GM06990 (cell line): Measurements from ENCODE around the gene SPOP.

Experiments
- DNase-seq: peaks from one replicate; pipeline ENCODE4 v3.0.0-alpha.2; 2011; ENCODE audit not compliant: insufficient read length; ENCODE audit errors: extremely low read depth
- H3K27me3 ChIP-seq: replicated peaks from 2 replicates; pipeline ENCODE4 v1.6.0; 2011; ENCODE audit warnings: low read length; ENCODE audit not compliant: control insufficient read depth, insufficient read depth
- H3K36me3 ChIP-seq: 2 replicates; pipeline ENCODE4 v1.5.1; 2011; ENCODE audit warnings: low read length; ENCODE audit not compliant: control insufficient read depth, insufficient read depth
- H3K4me3 ChIP-seq: replicated peaks from 2 replicates; pipeline ENCODE4 v1.5.1; 2011; ENCODE audit warnings: low read depth, mild to moderate bottlenecking, control low read depth, low read length
- CTCF ChIP-seq: IDR thresholded peaks from 2 replicates; pipeline ENCODE4 v1.5.1; 2011; ENCODE audit warnings: low read length, control low read depth, mild to moderate bottlenecking, inconsistent platforms; ENCODE audit not compliant: insufficient read depth, poor library complexity, severe bottlenecking

Gene SPOP

GRCh38 chr17:49604314-49604869 lies 73.5 kb downstream of the SPOP start:
- no peak for TF ChIP-seq CTCF
- H3K4me3 ChIP-seq, result no peak overlapping the region
- no peaks in the 10 kb centered on the region for H3K27me3 ChIP-seq
- DNase-seq, result no peak
- H3K36me3 ChIP-seq, result peaks cover 14% of the 10 kb centered on the region

- no peak for TF ChIP-seq CTCF
- no peak for DNase-seq
- Histone ChIP-seq H3K4me3 (no peak overlapping the region), H3K36me3 (peaks cover 15% of the 10 kb centered on the region), H3K27me3 (no peaks in the 10 kb centered on the region)
These were observed 74.2 kb downstream of the SPOP start for GRCh38 chr17:49603720-49604119.

- DNase-seq, result no peak
- no peak overlapping the region for H3K4me3 ChIP-seq
- no peak for TF ChIP-seq CTCF
- peaks cover 15% of the 10 kb centered on the region for H3K36me3 ChIP-seq
- H3K27me3 ChIP-seq, result no peaks in the 10 kb centered on the region
These were observed 74.7 kb downstream of the SPOP start for GRCh38 chr17:49603238-49603637.

- no peak for TF ChIP-seq CTCF
- no peak overlapping the region for H3K4me3 ChIP-seq
- H3K27me3 ChIP-seq, result no peaks in the 10 kb centered on the region
- peaks cover 13% of the 10 kb centered on the region for H3K36me3 ChIP-seq
- DNase-seq, result no peak
These were observed 75.1 kb downstream of the SPOP start for GRCh38 chr17:49602783-49603182.

- Histone ChIP-seq H3K4me3 (no peak overlapping the region), H3K27me3 (no peaks in the 10 kb centered on the region)
These were observed 76.9 kb downstream of the SPOP start for GRCh38 chr17:49600949-49601348.

More at GRCh38 chr17:49600949-49601348, 76.9 kb downstream of the SPOP start:
- no peak for TF ChIP-seq CTCF
- no peak for DNase-seq
- peaks cover 13% of the 10 kb centered on the region for H3K36me3 ChIP-seq
